8988T (cell line): ENCODE results near the gene TRAPPC2.
"Not testable (repeated sequence)": the region's sequence is repeated elsewhere in the genome, so short reads cannot be mapped to it uniquely, and the experiment has no call there.

ENCODE experiments used
- DNase-seq: peaks from one replicate; pipeline ENCODE4 v3.0.0; 2011

TRAPPC2 gene

DNA sequence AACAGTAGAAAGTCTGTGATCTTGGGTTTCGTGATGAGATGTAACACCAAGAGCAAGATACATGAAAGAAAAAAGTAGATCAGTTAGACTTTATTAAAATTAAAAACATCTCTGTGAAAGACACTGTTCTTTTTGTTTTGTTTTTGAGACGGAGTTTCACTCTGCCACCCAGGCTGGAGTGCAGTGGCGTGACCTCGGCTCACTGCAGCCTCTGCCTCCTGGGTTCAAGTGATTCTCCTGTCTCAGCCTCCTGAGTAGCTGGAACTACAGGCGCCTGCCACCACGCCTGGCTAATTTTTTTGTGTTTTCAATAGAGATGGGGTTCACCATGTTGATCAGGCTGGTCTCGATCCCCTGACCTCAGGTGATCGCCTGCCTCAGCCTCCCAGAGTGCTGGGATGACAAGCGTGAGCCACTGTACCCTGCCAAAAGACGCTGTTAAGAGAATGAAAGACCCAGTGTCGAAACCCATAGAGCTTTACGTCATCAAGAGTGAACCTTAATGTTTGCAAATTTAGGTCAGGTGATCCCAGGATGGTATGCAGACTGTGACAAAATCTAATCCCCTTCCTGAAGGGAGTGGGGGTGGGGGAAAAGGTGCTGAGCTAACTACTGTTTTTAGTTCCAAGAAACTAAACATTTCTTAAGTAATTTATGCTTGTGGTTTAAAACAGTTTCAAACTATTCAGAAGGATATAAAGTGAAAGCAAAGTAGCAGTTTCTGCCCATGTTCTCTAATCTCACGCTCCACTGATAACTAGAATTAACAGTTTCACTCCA lies 8.2 kb upstream of the TRAPPC2 start:
- no peak for DNase-seq

DNA sequence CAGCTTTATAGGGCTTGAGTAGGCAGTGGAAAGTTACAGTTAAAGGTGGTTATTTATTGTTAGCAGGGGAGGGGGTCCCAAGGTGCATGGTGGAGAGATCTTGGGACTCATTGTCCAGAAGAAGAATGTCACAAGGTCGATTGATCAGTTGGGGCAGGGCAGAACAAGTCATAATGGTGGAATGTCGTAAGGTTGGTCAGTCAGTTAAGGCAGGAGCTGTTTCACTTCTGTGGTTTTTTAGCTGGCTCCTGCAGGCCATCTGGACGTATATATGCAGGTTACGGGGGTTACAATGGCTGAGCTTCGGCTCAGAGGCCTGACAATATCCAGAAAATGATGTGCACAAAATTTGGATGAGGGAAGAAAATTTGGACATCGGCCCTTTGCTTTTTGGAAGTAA lies 7.3 kb upstream of the TRAPPC2 start:
- no peak for DNase-seq

DNA sequence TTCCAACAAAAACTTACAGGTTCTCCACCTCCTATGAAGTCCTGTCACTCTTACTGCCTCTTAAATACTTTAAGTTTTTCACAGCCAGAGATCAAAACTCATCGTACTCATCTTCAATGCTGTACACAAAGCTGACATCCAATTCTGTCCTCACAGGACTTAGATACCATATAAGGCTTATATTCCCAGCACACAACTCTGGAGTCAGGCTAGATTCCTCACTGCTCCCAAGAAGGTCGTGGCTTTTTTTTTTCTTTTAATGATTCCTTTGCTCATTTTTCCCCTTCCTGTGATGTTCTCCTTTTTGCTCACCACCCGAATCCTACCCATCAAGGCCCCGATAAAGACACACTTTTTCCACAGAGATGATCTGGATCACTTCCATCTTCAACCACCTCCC lies 914 bp downstream of the TRAPPC2 start:
- no peak for DNase-seq

DNA sequence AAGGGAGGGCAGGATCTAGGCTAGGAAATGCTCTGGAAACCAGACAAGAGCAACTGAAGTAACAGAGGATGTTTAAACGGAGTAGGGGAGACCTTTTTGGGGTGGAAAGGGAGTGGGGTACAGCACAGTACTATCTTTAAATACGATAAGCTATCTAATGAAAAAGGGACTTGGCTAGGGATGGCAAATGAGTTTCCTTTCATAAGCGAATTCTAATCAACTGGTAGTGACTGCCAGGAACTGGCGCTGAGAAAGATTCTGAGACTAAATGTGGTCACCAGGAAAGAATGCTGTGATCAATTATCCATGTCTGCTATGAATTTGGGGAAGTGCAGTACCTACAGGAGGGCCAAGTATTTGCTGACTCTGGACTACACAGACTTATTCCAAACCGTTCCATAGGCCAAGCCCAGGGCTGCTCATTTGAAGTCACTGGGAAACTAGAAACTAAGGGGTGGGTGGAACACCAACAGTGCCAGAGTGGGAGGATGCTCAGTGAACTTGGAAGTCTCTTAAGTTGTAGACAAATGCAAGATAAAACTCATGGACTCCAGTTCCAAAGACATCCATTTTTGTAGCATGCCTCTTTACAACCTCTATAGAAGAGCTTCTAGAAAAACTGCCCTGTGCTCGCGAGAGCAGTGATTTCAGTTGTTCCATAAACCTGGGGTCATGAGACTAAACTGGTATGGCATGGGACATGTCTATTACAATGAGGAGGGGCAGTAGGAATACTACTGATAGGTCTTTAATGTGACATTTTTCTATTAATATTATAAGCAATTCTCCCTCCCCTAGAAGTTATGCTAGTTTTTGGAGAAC lies 2.0 kb downstream of the TRAPPC2 start:
- no peak for DNase-seq

DNA sequence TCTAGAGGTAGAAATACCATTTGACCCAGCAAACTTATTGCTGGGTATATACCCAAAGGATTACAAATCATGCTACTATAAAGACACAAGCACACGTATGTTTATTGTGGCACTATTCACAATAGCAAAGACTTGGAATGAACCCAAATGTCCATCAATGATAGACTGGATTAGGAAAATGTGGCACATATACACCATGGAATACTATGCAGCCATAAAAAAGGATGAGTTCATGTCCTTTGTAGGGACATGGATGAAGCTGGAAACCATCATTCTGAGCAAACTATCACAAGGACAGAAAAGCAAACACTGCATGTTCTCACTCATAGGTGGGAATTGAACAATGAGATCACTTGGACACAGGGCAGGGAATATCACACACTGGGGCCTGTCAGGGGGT lies 3.9 kb downstream of the TRAPPC2 start:
- not testable (repeated sequence) for DNase-seq

DNA sequence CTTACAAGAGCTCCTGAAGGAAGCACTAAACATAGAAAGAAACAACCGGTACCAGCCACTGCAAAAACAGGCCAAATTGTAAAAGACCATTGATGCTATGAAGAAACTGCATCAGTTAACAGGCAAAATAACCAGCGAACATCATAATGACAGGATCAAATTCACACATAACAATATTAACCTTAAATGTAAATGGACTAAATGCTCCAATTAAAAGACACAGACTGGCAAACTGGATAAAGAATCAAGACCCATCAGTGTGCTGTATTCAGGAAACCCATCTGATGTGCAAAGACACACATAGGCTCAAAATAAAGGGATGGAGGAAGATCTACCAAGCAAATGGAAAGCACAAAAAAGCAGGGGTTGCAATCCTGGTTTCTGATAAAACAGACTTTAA lies 7.8 kb downstream of the TRAPPC2 start:
- DNase-seq = not testable (repeated sequence)

DNA sequence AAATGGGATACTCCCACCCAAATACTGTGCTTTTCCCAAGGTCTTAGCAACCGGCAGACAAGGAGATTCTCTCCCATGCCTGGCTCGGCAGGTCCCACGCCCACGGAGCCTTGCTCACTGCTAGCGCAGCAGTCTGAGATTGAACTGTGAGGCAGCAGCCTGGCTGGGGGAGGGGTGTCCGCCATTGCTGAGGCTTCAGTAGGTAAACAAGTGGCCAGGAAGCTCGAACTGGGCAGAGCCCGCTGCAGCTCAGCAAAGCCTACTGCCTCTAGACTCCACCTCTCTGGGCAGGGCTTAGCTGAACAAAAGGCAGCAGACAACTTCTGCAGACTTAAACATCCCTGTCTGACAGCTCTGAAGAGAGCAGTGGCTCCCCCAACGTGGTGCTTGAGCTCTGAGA lies 9.5 kb downstream of the TRAPPC2 start:
- not testable (repeated sequence) for DNase-seq

DNA sequence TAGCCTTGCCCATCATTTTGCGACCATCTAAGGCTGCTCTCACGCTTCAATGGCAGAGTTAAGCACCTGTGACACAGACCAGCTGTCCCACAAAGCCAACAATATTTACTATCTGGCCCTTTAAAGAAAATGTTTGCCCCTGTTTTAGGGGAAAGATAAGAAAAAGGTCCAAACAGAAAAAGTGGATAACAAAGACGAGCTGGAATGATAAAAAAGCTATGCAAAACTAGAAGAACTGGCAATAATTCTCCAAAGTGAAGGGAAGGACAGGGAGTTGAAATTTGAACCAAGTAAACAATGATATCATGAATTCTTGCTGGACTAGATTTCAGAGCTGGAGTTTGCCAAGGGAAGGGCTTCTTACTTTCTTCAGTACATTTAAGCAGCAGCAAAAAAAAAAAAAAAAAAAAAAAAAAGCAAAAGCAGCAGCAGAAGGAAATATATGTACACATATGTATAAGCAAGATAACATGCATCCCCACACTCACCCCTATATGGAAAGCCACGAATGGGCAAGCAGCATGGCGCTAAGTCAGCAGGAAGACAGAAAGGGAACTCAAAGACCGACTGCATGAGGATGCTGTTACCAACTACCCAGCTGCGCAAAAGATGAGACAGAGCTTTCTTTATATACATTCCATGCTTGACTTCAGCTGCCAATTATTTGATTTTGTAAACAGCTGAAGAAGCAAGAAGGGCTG lies 12.5 kb downstream of the TRAPPC2 start:
- no peak for DNase-seq

DNA sequence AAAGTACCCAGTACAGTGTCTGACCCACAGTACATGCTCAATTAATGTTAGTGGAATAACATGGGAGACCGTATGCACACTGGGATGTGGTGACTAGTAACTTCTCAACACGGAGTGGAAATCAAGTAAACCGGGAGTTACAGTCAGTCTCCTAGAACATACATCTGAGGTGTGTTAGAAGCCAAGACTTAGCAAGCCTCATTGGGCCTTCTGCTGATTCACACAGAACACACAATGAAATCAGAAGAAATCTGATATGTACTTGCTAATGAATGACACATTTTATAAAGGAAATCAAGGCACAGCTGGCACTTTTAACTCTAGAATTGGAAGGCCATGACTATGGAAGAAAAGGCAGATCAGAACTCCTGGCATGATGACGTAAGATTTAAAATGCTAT lies 13.0 kb downstream of the TRAPPC2 start:
- DNase-seq = no peak

DNA sequence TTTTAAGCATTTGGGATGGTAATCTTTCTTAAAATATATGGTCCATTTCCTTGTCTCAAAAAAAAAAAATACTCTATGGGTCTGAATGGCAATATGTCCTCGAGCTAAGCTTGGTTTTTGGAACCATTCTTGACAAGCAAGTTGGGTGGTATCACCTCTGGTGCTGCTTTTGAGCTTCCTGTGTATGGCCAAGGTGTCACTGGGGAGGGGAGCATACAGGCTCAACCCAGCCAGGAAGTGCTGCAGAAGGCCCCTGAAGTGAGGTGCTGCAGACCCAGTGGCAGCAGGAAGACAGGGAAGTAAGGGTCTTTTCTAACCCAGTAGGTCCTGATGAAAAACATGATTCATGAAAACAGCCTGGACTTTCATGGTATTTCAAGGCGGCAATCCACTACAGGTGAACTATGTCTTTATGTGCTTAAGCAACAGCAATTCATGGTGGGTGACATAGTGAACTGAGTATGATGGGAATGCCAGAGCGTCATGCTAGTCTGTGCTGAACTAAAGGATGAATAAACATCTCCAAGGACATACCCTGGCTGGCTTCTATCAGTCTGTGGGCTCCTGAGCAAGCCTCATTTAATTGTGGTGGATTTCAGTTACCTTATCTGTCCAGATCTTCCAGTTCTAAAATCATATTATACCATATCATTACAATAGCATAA lies 15.1 kb downstream of the TRAPPC2 start:
- DNase-seq = no peak

DNA sequence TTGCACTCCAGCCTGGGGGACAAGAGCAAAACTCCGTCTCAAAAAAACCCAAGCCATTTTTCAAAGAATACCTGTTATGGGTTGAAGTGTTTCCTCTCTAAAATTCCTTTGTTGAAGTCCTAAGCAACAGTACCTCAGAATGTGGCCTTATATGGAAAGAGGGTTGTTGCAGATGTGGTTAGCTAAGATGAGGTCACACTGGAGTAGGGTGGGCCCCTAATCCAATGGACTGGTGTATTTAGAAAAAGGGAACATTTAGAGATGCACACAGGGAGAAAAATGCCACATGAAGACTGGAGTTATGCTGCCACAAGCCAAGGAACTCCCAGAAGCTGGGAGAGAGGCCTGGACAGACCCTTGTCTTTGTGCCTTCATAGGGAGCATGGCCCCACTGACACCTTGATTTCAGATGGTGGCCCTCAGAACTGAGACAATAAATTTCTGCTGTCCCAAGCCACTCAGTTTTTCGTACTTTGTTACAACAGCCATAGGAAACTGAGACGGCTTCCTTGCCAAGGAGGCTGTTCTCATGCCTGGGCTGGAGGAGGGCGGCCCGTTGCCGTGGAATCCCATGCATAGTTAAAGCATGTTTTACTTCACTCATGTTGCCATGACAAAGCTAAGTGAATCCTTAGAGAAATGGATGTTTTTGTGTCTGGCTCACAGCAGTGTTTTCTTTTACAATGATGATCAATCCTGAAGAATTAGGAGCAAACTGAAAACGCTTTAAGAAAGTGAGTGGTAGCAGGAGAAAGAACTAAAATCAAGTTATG lies 16.5 kb downstream of the TRAPPC2 start:
- DNase-seq = no peak

DNA sequence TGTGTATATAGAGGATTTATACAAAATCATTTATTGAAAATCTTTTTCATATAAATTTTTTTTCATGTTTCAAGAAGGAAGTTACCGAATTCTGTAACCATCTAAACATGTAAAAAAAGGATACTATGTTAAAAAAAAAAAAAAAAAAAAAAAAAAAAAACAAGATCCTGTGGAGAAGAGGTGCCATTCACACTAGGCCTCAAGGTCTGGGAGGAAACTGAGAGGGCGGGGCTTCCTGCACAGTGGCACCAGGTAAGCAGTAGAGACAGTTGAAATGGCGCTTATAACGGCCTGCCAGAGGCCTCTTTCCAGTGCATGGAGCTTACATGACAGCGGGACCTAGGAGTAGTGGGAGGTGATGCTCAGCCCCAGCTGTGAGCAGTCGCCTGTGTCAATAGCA lies 17.5 kb downstream of the TRAPPC2 start:
- no peak for DNase-seq

DNA sequence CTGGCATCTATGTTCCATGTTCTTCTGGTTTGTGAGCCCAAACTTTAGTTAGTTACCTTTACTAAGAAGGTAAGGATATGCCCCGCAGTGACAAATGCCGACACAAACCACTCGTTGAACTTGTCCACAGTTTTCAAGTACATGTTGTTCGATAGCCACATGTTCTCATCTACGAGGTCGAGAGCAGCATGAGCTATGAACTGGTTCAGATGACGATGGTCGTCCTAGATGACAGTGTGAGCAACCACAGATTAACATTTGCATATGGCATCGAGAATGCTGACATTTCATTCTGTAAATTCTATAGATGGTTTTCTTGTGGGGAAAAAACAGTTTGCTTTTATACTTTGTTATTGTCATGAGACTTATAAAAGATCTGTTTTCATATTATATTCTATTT lies 18.0 kb downstream of the TRAPPC2 start:
- DNase-seq = no peak

DNA sequence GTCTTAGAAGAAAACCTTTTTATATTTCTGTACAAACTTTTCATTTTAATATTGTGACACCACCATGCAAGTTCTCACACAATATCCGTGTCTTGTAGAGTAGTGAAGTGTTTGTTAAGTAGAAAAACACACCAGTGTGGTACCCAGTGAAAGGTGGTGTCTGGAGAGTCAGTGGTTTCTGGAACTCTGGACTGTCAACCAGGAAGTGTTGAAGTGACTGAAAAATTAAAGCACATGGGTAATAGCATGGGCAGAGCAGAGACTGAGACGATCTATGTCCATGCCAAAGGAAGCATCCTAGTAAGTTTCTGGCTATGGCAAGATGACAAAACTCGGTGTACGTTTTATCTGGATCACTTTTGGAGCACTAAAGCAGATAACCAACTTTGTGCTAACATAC lies 23.3 kb downstream of the TRAPPC2 start:
- DNase-seq = no peak

DNA sequence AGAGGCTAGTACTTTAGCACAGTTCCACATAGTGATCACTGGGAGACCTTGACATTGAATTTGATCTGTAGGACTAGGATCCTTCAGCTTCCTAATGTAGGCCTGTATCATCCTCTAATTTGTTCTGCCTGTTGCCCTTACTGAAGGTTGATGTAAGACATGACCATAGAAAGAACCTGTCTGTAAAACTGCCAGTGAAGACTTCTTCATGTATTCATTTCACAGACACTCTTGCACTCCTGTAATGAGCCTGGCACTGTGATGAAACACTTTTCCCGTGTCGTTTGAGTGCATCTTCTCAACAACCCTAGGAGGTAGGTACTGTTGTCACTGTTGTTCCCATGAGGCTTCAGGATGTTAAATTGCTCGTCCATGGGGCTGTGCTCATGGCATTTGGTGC lies 30.8 kb downstream of the TRAPPC2 start:
- DNase-seq = no peak

DNA sequence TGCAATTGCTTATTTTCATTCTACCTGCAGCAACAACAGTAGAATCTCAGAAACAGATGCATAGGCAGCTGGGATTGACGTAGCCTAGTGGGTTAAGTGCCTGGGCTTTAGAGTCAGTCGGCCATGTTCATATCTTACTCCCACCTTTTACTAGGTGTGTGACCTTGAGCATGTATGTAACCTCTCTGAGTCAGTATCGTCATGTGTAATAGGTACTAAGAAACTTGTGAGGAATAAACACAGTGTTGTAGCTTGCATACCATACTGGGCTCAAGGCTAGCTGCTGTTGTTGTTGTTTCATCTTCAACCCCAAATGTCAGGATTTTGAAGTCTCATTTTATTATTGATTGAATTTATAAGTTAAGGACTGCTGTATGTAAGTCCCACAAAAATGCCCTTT lies 31.3 kb downstream of the TRAPPC2 start:
- no peak for DNase-seq

DNA sequence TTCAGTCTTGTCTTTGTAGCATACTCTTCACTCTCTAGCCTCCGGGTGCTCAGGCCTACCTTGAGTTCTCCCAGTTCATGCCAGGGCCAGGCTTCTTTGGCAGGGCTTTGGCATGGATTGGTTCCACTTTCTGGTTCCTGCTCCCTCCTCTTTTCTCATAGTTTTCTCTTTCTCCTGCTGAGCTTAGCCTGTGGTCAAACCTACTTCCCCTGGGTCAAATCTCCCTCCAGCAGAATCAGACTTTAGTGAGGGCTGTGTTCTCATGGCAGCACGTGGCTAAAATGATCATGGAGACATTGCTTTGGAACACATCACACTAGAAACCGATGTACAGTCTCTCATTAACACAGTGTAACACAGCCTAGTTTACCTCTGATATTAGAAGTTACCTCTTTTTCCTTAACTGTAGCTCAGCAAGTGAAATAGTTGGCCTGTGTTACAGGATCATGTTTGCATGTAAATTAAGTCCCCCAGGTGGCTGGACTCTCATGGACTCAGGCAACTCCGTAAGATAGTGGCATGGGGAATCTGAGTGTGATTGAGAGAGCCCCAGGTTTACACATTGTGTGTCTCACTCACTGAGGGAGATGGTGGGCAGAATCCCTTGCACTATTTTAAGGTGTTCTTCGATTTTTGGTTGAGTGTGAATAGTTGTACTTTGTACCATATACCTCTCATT lies 32.2 kb downstream of the TRAPPC2 start:
- no peak for DNase-seq

DNA sequence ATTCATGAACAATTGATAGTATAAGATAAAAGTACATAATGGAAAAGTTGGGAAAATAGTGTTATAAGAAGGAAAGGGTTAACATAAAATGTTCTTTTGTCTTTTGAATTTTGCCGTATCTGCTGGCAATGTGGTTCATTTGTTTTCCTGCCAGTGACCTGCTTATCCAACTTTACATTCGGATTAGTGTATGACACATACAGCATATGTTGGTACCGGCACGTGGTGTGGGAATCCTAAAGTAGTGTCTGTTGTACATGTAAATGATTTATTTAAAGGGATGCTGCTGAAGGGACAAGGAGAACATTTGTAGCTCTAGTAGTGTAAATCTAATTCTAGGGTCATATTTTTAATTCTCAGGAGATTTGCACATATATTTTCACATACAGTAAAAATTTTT lies 34.0 kb downstream of the TRAPPC2 start:
- DNase-seq = no peak

DNA sequence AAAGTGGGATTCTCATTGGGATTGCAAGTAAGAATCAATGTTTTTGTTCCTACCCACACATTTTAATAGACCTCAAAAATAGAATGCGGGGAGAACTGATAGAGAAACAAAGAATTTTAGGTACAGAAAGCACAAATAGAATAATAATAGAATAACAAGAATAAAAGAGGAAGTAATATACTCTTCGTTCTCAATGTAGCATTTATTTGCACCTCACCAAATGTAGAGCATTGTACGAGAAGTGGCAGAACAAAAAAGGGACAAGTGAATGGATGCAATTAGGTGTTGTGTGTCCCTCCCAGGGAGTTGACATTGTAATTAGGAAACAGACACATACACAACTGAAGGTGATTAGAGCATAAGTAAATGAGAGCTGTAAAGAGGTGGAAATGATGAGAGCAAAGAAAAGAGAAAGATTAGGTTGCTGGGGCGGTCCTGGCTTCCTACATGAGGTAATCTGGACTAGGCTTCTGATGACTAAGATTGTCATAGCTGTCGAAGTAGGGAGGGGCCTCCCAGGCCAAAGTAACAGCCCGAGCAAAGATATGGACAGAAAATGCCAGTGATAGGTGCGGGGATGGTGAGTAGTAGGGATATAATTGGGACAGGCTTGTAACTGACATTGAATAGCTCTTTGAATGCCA lies 35.1 kb downstream of the TRAPPC2 start:
- no peak for DNase-seq

DNA sequence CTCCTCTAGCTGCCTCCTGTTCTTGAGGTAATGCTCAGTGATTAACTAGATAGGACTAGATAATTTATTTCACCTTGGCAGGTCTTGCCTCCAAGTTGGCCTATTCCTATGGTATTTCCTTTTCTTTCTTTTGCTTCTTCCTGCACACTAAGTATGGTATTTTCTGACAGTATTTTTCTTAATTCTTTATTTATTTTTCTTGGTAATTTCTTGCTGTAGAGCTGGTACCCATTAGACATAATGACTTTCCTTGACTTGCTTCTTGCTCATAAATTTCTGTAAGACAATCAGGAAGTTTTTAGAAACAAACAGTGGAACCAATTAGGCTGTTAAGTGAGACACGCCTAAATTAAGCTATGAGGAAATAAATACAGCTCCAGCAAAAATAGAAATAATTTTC lies 36.0 kb downstream of the TRAPPC2 start:
- no peak for DNase-seq

DNA sequence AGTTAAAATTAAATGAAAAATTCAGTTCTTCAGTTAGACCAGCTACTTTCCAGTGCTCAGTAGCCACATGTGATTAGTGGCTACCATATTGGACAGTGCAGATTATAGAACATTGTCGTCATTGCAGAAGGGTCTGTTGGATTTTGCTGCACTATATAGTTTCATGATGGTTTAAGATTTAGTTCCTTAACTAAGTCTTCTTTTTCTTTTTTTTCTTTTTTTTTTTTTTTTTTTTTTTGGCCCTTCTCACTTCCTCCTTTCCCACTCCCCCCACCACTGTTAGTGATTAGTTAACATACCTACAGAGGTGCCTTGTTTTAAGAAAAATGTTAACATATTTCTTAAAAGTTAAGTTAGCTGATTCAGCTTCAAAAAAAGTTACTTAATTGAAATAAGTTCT lies 36.4 kb downstream of the TRAPPC2 start:
- no peak for DNase-seq
